Ishikawa (cell line): ENCODE measurements around the gene RECK.

Source experiments
- CEBPB ChIP-seq: IDR thresholded peaks from 2 replicates; pipeline ENCODE4 v1.6.1; 2012
- CREB1 ChIP-seq: IDR thresholded peaks from 2 replicates; pipeline ENCODE4 v1.6.1; 2012; ENCODE audit warnings: low read depth
- EGR1 ChIP-seq: IDR thresholded peaks from 2 replicates; pipeline ENCODE4 v1.6.1; 2012
- EP300 ChIP-seq: IDR thresholded peaks from 2 replicates; pipeline ENCODE4 v1.6.1; 2012; ENCODE audit warnings: borderline replicate concordance
- FOXM1 ChIP-seq: IDR thresholded peaks from 2 replicates; pipeline ENCODE4 v1.6.1; 2012; ENCODE audit warnings: low read depth, borderline replicate concordance
- MAX ChIP-seq: IDR thresholded peaks from 2 replicates; pipeline ENCODE4 v1.6.1; 2012
- RAD21 ChIP-seq: IDR thresholded peaks from 2 replicates; pipeline ENCODE4 v1.6.1; 2012; ENCODE audit warnings: low read depth
- TAF1 ChIP-seq: IDR thresholded peaks from 2 replicates; pipeline ENCODE4 v1.6.1; 2012; ENCODE audit warnings: low read depth, mild to moderate bottlenecking
- TCF12 ChIP-seq: IDR thresholded peaks from 2 replicates; pipeline ENCODE4 v1.6.1; 2012; ENCODE audit warnings: low read depth
- USF1 ChIP-seq: IDR thresholded peaks from 2 replicates; pipeline ENCODE4 v1.6.1; 2012
- ZBTB7A ChIP-seq: IDR thresholded peaks from 2 replicates; pipeline ENCODE4 v1.6.1; 2012; ENCODE audit warnings: low read depth

The RECK gene

GRCh38 chr9:36173861-36174260, 137.1 kb downstream of the RECK start:
- TF ChIP-seq ZBTB7A (no peak), FOXM1 (no peak), USF1 (no peak), EGR1 (no peak), CREB1 (no peak), EP300 (no peak), TCF12 (no peak), MAX (no peak), CEBPB (no peak), TAF1 (no peak), RAD21 (no peak)
